ENCODE measurements around the gene ABHD8. TPM values are rescaled to one million over a fixed set of nuclear protein-coding genes. Genes with fewer than 3 reads are reported as not detected.
A peak's percentile ranks its signal among the peaks of the same experiment; 100 is the strongest.

ABHD8 gene
- total RNA-seq, 1 donor from 2014 or later, result 8.5 TPM

- DNase-seq (ENCODE audit: low read depth), result peak; percentile 75
- peak overlapping the region; percentile 80 for H3K27ac Mint-ChIP-seq (ENCODE audit: unreplicated experiment)
Observed at GRCh38 chr19:17333611-17334413, 30.6 kb upstream of the ABHD8 start.

GRCh38 chr19:17332677-17333581 lies 29.7 kb upstream of the ABHD8 start:
- H3K27ac ChIP-seq (ENCODE audit: low read depth, low read length), result no peak overlapping the region
- Mint-ChIP-seq H3K4me3 (ENCODE audit: unreplicated experiment) (peak overlapping the region; percentile 78), H3K4me1 (ENCODE audit: low read depth, unreplicated experiment) (peaks cover 3% of the 10 kb centered on the region), H3K27me3 (ENCODE audit: low read depth, unreplicated experiment) (no peaks in the 10 kb centered on the region), H3K9me3 (ENCODE audit: unreplicated experiment) (no peaks in the 10 kb centered on the region), H3K27ac (ENCODE audit: unreplicated experiment) (no peak overlapping the region), H3K36me3 (ENCODE audit: low read depth, unreplicated experiment) (peaks cover 7% of the 10 kb centered on the region)
- no peaks in the 10 kb centered on the region for H3K9me3 ChIP-seq (ENCODE audit: insufficient read depth, low read depth, low read length)
- H2AFZ ChIP-seq (ENCODE audit: low read depth, low read length), result no peak overlapping the region
- H3K4me2 ChIP-seq (ENCODE audit: low read length), result no peak overlapping the region
- no peak overlapping the region for H3K4me3 ChIP-seq (ENCODE audit: insufficient read depth, low read depth, low read length)
- no peaks in the 10 kb centered on the region for H3K27me3 ChIP-seq (ENCODE audit: insufficient read depth, low read length)
- peaks cover 2% of the 10 kb centered on the region for H4K20me1 ChIP-seq (ENCODE audit: insufficient read depth, low read length)
- FAIRE-seq (no peak), DNase-seq (ENCODE audit: low read depth) (peak; percentile 25)
- TF ChIP-seq CTCF (IDR thresholded peaks at IDR 0.05; ENCODE audit: insufficient read depth, low read depth, low read length) (no peak), EZH2 (IDR thresholded peaks at IDR 0.05; ENCODE audit: insufficient read depth, low read length) (no peak)
- no peak overlapping the region for H3K9ac ChIP-seq (ENCODE audit: low read length)
- H3K79me2 ChIP-seq (ENCODE audit: insufficient read depth, low read length), result peaks cover 3% of the 10 kb centered on the region
- peaks cover 11% of the 10 kb centered on the region for H3K4me1 ChIP-seq (ENCODE audit: insufficient read depth, low read length)
- no peaks in the 10 kb centered on the region for H3K36me3 ChIP-seq (ENCODE audit: insufficient read depth, low read length)

More at GRCh38 chr19:17333611-17334413, 30.6 kb upstream of the ABHD8 start:
- Histone ChIP-seq H3K79me2 (ENCODE audit: insufficient read depth, low read length) (peaks cover 12% of the 10 kb centered on the region), H3K4me1 (ENCODE audit: insufficient read depth, low read length) (peaks cover 19% of the 10 kb centered on the region), H3K27ac (ENCODE audit: low read depth, low read length) (peak overlapping the region; percentile 46), H3K4me3 (ENCODE audit: insufficient read depth, low read depth, low read length) (peak overlapping the region; percentile 78), H3K36me3 (ENCODE audit: insufficient read depth, low read length) (no peaks in the 10 kb centered on the region), H3K9ac (ENCODE audit: low read length) (peak overlapping the region; percentile 80), H4K20me1 (ENCODE audit: insufficient read depth, low read length) (peaks cover 2% of the 10 kb centered on the region), H3K27me3 (ENCODE audit: insufficient read depth, low read length) (no peaks in the 10 kb centered on the region), H3K9me3 (ENCODE audit: insufficient read depth, low read depth, low read length) (no peaks in the 10 kb centered on the region), H2AFZ (ENCODE audit: low read depth, low read length) (peak overlapping the region; percentile 94), H3K4me2 (ENCODE audit: low read length) (peak overlapping the region; percentile 93)
- Mint-ChIP-seq H3K27me3 (ENCODE audit: low read depth, unreplicated experiment) (no peaks in the 10 kb centered on the region), H3K36me3 (ENCODE audit: low read depth, unreplicated experiment) (peaks cover 7% of the 10 kb centered on the region), H3K4me3 (ENCODE audit: unreplicated experiment) (peak overlapping the region; percentile 88), H3K9me3 (ENCODE audit: unreplicated experiment) (no peaks in the 10 kb centered on the region), H3K4me1 (ENCODE audit: low read depth, unreplicated experiment) (peaks cover 3% of the 10 kb centered on the region)
- TF ChIP-seq EZH2 (IDR thresholded peaks at IDR 0.05; ENCODE audit: insufficient read depth, low read length) (no peak), CTCF (IDR thresholded peaks at IDR 0.05; ENCODE audit: insufficient read depth, low read depth, low read length) (no peak)
- FAIRE-seq, result no peak

Data from astrocyte (in vitro differentiated cells and primary cell).